ENCODE results near the gene NPR2.

The NPR2 gene

GRCh38 chr9:35793461-35793860, 2.1 kb downstream of the NPR2 start:
- DNase-seq (ENCODE audit: extremely low spot score) = no peak
- POLR2A ChIA-PET = no interaction called here
- CTCF ChIA-PET = no interaction called here
- TF ChIP-seq L3MBTL2 (conservative IDR thresholded peaks at IDR 0.05) = no peak
- TF ChIP-seq CTBP1 (IDR thresholded peaks at IDR 0.05; ENCODE audit: borderline replicate concordance) = no peak

GRCh38 chr9:35795695-35796094, 4.3 kb downstream of the NPR2 start:
- ChIA-PET POLR2A (no interaction called here), CTCF (no interaction called here)
- no peak for TF ChIP-seq FOXK2 (IDR thresholded peaks at IDR 0.05)
- TF ChIP-seq HDGF (IDR thresholded peaks at IDR 0.05; ENCODE audit: borderline replicate concordance) = no peak
- TF ChIP-seq FOXA1 (IDR thresholded peaks at IDR 0.05) = no peak
- TF ChIP-seq BHLHE40 (IDR thresholded peaks at IDR 0.05; ENCODE audit: borderline replicate concordance) = no peak
- TF ChIP-seq TARDBP (IDR thresholded peaks at IDR 0.05) = no peak
- no peak for TF ChIP-seq ZNF384 (IDR thresholded peaks at IDR 0.05)
- no peak for TF ChIP-seq L3MBTL2 (conservative IDR thresholded peaks at IDR 0.05)
- TF ChIP-seq ELF4 (IDR thresholded peaks at IDR 0.05) = no peak
- DNase-seq (ENCODE audit: extremely low spot score) = no peak

- no peak for DNase-seq (ENCODE audit: extremely low spot score)
- TF ChIP-seq FOXM1 (IDR thresholded peaks at IDR 0.05; ENCODE audit: borderline replicate concordance) (no peak), TARDBP (IDR thresholded peaks at IDR 0.05) (no peak), FOXK2 (IDR thresholded peaks at IDR 0.05) (no peak), NFRKB (IDR thresholded peaks at IDR 0.05) (no peak), CTBP1 (IDR thresholded peaks at IDR 0.05; ENCODE audit: borderline replicate concordance) (no peak), PKNOX1 (IDR thresholded peaks at IDR 0.05) (no peak), SP1 (IDR thresholded peaks at IDR 0.05) (no peak), LEF1 (IDR thresholded peaks at IDR 0.05; ENCODE audit: borderline replicate concordance) (no peak), SUZ12 (IDR thresholded peaks at IDR 0.05) (no peak), ELF4 (IDR thresholded peaks at IDR 0.05) (no peak), L3MBTL2 (conservative IDR thresholded peaks at IDR 0.05) (no peak), FOXA1 (IDR thresholded peaks at IDR 0.05) (no peak), ZNF384 (IDR thresholded peaks at IDR 0.05) (no peak), HDGF (IDR thresholded peaks at IDR 0.05; ENCODE audit: borderline replicate concordance) (no peak), ARNT (IDR thresholded peaks at IDR 0.05) (no peak), BHLHE40 (IDR thresholded peaks at IDR 0.05; ENCODE audit: borderline replicate concordance) (no peak)
- CTCF ChIA-PET = no interaction called here
- POLR2A ChIA-PET = interaction anchor here (1.1 kb wide), 1 partner anchor 17 kb away, joined by 4 read pairs; the partner anchor contains the start of gene HINT2
These were observed 6.1 kb downstream of the NPR2 start for GRCh38 chr9:35797311-35798109.

- DNase-seq (ENCODE audit: extremely low spot score) = no peak
- ChIA-PET POLR2A (no interaction called here), CTCF (interaction anchor here (0.6 kb wide), 1 partner anchor 40 kb away, joined by 3 read pairs; no protein-coding TSS in a partner anchor)
- no peak for TF ChIP-seq FOXM1 (IDR thresholded peaks at IDR 0.05; ENCODE audit: borderline replicate concordance)
- TF ChIP-seq ELF4 (IDR thresholded peaks at IDR 0.05) = no peak
- no peak for TF ChIP-seq TARDBP (IDR thresholded peaks at IDR 0.05)
These were observed 7.4 kb downstream of the NPR2 start for GRCh38 chr9:35798658-35799374.

GRCh38 chr9:35800530-35800929, 9.1 kb downstream of the NPR2 start:
- no peak for DNase-seq (ENCODE audit: extremely low spot score)
- ChIA-PET CTCF (no interaction called here), POLR2A (no interaction called here)

More at GRCh38 chr9:35800530-35800929, 9.1 kb downstream of the NPR2 start:
- TF ChIP-seq ZNF384 (IDR thresholded peaks at IDR 0.05) = no peak
- TF ChIP-seq BHLHE40 (IDR thresholded peaks at IDR 0.05; ENCODE audit: borderline replicate concordance) = no peak
- no peak for TF ChIP-seq PKNOX1 (IDR thresholded peaks at IDR 0.05)
- no peak for TF ChIP-seq FOXA1 (IDR thresholded peaks at IDR 0.05)
- TF ChIP-seq ARNT (IDR thresholded peaks at IDR 0.05) = no peak
- TF ChIP-seq CTBP1 (IDR thresholded peaks at IDR 0.05; ENCODE audit: borderline replicate concordance) = no peak
- no peak for TF ChIP-seq FOXM1 (IDR thresholded peaks at IDR 0.05; ENCODE audit: borderline replicate concordance)
- no peak for TF ChIP-seq L3MBTL2 (conservative IDR thresholded peaks at IDR 0.05)
- no peak for TF ChIP-seq LEF1 (IDR thresholded peaks at IDR 0.05; ENCODE audit: borderline replicate concordance)
- no peak for TF ChIP-seq NFRKB (IDR thresholded peaks at IDR 0.05)
- TF ChIP-seq HDGF (IDR thresholded peaks at IDR 0.05; ENCODE audit: borderline replicate concordance) = no peak
- no peak for TF ChIP-seq ELF4 (IDR thresholded peaks at IDR 0.05)
- TF ChIP-seq SP1 (IDR thresholded peaks at IDR 0.05) = no peak
- TF ChIP-seq TARDBP (IDR thresholded peaks at IDR 0.05) = no peak
- TF ChIP-seq SUZ12 (IDR thresholded peaks at IDR 0.05) = no peak
- no peak for TF ChIP-seq FOXK2 (IDR thresholded peaks at IDR 0.05)
